K562 (cell line): Measurements from ENCODE around the gene RHOBTB3. TPM values are rescaled to one million over a fixed set of nuclear protein-coding genes. Genes with fewer than 3 reads are reported as not detected.

ENCODE experiments used
- ATAC-seq: fragments of 200-7000 bp; cut with Tn5 transposase; 3 replicates; pipeline ENCODE4 v1.9.1; 2020; ENCODE audit warnings: moderate library complexity
- BruUV-seq: library from RNA; stranded (reverse); fragments of 400-500 nt; replicated peaks from 2 replicates; lab custom pipeline; 2021; lab: Mats Ljungman, UMichigan
- CTCF ChIA-PET: fragments of 300-600 bp; formaldehyde crosslinking; extraction: SDS; loops from one replicate; lab custom pipeline; 2021; ENCODE audit warnings: low intra/inter-chr PET ratio; lab: Yijun Ruan, JAX
- POLR2A ChIA-PET: fragments of 300-600, 350-650 bp; sonication (Branson Sonifier 250); formaldehyde crosslinking; extraction: SDS; loops from one replicate; lab custom pipeline; 2021; ENCODE audit warnings: antibody characterized with exemption, inconsistent platforms; lab: Yijun Ruan, JAX
- DNase-seq, 4 experiments: peaks; one replicate each; pipeline versions ENCODE4 v3.0.0 to v3.0.0-alpha.2; 2011 to 2018; ENCODE audit warnings: low spot score in 3 of 4, mixed read lengths in 3 of 4; ENCODE audit errors: extremely low read depth in 1 of 4
- FAIRE-seq: peaks from 2 replicates; lab custom pipeline; 2011; peaks lifted over from hg19 to GRCh38; lab: Jason Lieb, UNC
- H2AFZ ChIP-seq: 2 replicates; pipeline ENCODE4 v1.6.0; 2011; ENCODE audit warnings: low read depth, low read length, control low read depth, inconsistent platforms
- H3K27ac ChIP-seq: fragments of 200-600 bp; 3 replicates; pipeline ENCODE4 v1.8.0; 2011; ENCODE audit warnings: low read depth, mild to moderate bottlenecking, control low read depth, inconsistent platforms, low read length, moderate library complexity, mixed read lengths; ENCODE audit errors: extremely low read depth
- H3K27me3 ChIP-seq, 2 experiments: fragments of 300-600 bp in 1 of 2; 2 replicates in 1 of 2; 3 replicates in 1 of 2; pipeline versions ENCODE4 v1.6.0 to v1.8.0; 2011; ENCODE audit warnings: inconsistent platforms in 2 of 2, low read length in 2 of 2, mild to moderate bottlenecking in 1 of 2, mixed read lengths in 1 of 2, moderate library complexity in 1 of 2; ENCODE audit not compliant: control insufficient read depth in 2 of 2, insufficient read depth in 2 of 2
- H3K36me3 ChIP-seq: fragments of 300-600 bp; 3 replicates; pipeline ENCODE4 v1.8.0; 2011; ENCODE audit warnings: mild to moderate bottlenecking, low read length, inconsistent platforms; ENCODE audit not compliant: control insufficient read depth, insufficient read depth
- H3K4me1 ChIP-seq, 2 experiments: fragments of 200-600 bp in 1 of 2; replicated peaks in 1 of 2; 2 replicates in 1 of 2; 3 replicates in 1 of 2; pipeline versions ENCODE4 v1.5.1 to v1.8.0; 2011; ENCODE audit warnings: inconsistent platforms in 2 of 2, low read length in 2 of 2, mild to moderate bottlenecking in 1 of 2, mixed read lengths in 1 of 2, moderate library complexity in 1 of 2; ENCODE audit not compliant: control insufficient read depth in 2 of 2, insufficient read depth in 2 of 2
- H3K4me2 ChIP-seq: 2 replicates; pipeline ENCODE4 v1.6.1; 2011; ENCODE audit warnings: low read length, control low read depth, inconsistent platforms, mixed read lengths; ENCODE audit not compliant: insufficient read depth
- H3K4me3 ChIP-seq: fragments of 200-600 bp; sonication (generic), shearing (Covaris generic); 2 replicates; pipeline ENCODE4 v1.5.1; 2016; ENCODE audit warnings: control low read depth, inconsistent platforms
- H3K79me2 ChIP-seq: fragments of 200-600 bp; 3 replicates; pipeline ENCODE4 v1.8.0; 2011; ENCODE audit warnings: low read length, inconsistent platforms; ENCODE audit not compliant: control insufficient read depth, insufficient read depth
- H3K9ac ChIP-seq, 2 experiments: 2 replicates each; pipeline versions ENCODE4 v1.6.0 to v1.6.1; 2011; ENCODE audit warnings: low read depth in 2 of 2, low read length in 2 of 2, control low read depth in 1 of 2, inconsistent platforms in 1 of 2, mild to moderate bottlenecking in 1 of 2, mixed read lengths in 1 of 2; ENCODE audit not compliant: insufficient read depth in 1 of 2
- H3K9me1 ChIP-seq: one replicate; pipeline ENCODE4 v1.6.0; 2011; ENCODE audit warnings: inconsistent platforms, mild to moderate bottlenecking, low read length, moderate library complexity; ENCODE audit not compliant: control insufficient read depth, insufficient read depth
- H3K9me3 ChIP-seq: replicated peaks from 2 replicates; pipeline ENCODE4 v1.5.1; 2011; ENCODE audit warnings: low read depth, low read length, inconsistent platforms; ENCODE audit not compliant: control insufficient read depth, insufficient read depth
- H4K20me1 ChIP-seq: replicated peaks from 2 replicates; pipeline ENCODE4 v1.6.1; 2011; ENCODE audit warnings: low read length, inconsistent platforms, mixed read lengths; ENCODE audit not compliant: control insufficient read depth, insufficient read depth
- CREB3 ChIP-seq: fragments of 450-650 bp; conservative IDR thresholded peaks from 2 replicates; pipeline ENCODE4 v1.6.1; 2016; ENCODE audit warnings: missing genetic modification characterization, low read depth, mild to moderate bottlenecking, missing compliant biosample characterization, moderate library complexity
- NR2C2 ChIP-seq, 2 experiments: fragments of 200-800 bp in 1 of 2; sonication (Bioruptor generic) in 1 of 2; sonication (generic) in 1 of 2; formaldehyde crosslinking in 1 of 2; IDR thresholded peaks; 2 replicates each; pipeline versions ENCODE4 v1.6.1 to v1.8.0; 2016 to 2022; ENCODE audit warnings: mild to moderate bottlenecking in 1 of 2, missing compliant biosample characterization in 1 of 2, missing genetic modification characterization in 1 of 2, missing genetic modification reagents in 1 of 2
- RNF2 ChIP-seq: sonication (generic); IDR thresholded peaks from 2 replicates; pipeline ENCODE4 v1.6.1; 2016
- ZBTB40 ChIP-seq, 2 experiments: fragments of 450-650 bp in 1 of 2; sonication (generic) in 1 of 2; formaldehyde crosslinking in 1 of 2; IDR thresholded peaks; 2 replicates each; pipeline versions ENCODE4 v1.7.1 to v1.9.0; 2016 to 2022; ENCODE audit warnings: inconsistent platforms in 1 of 2, mild to moderate bottlenecking in 1 of 2, missing genetic modification reagents in 1 of 2
- ZSCAN29 ChIP-seq: fragments of 450-650 bp; IDR thresholded peaks from 2 replicates; pipeline ENCODE4 v1.6.1; 2017
- WGBS: fragments of 100-300 bp; shearing (Covaris generic); methylation state at CpG from one replicate; pipeline ENCODE4 v1.1.6; 2016; ENCODE audit warnings: low coverage, mixed read lengths; ENCODE audit not compliant: insufficient coverage; ENCODE audit errors: missing lambda C conversion rate; 5-methylcytosine and 5-hydroxymethylcytosine counted together
- in situ Hi-C: fragments of 300-500 bp; cut with MboI; formaldehyde crosslinking; loops from 4 replicates; pipeline ENCODE4 v1.15.0; 2018; ENCODE audit warnings: inconsistent platforms, mixed read lengths
- intact Hi-C: fragments of 100-400 bp; cut with micrococcal nuclease; formaldehyde crosslinking; loops from 2 replicates; pipeline ENCODE4 v1.14.2; 2022
- polyA plus RNA-seq, 8 experiments: library from polyadenylated mRNA; depleted of rRNA in 4 of 8; stranded (reverse) in 5 of 8; unstranded in 3 of 8; fragments of >200 nt; fragmentation: Nextera tagmentation in 2 of 8; fragmentation: Illumina TruSeq in 1 of 8; extraction: Ambion mirVana in 2 of 8; extraction: Trizol in 1 of 8; gene quantifications; 2 replicates each; pipeline versions ENCODE4 v1.2.1 to v1.2.3, GENCODE V29; 2011 to 2014; ENCODE audit warnings: inconsistent platforms in 1 of 8, missing spikeins in 1 of 8
- total RNA-seq, 7 experiments: library from RNA; depleted of rRNA in 6 of 7; stranded (reverse); fragments of >200 nt in 6 of 7; fragmentation: Illumina TruSeq in 2 of 7; extraction: Trizol in 2 of 7; gene quantifications; 2 replicates each; pipeline versions ENCODE4 v1.2.1 to v1.2.3, GENCODE V29; 2011 to 2021; ENCODE audit warnings: low replicate concordance in 1 of 7

RHOBTB3 gene
- total and polyA plus RNA-seq, 9 of the 15 experiments (the other 6 are each of a cell fraction or from before 2014, with no cell fraction given): 39.7 to 143 (median 115) TPM

- H3K9ac ChIP-seq: no peak overlapping the region
- no peak for FAIRE-seq
- no peak overlapping the region for H3K4me3 ChIP-seq
- in situ Hi-C loops: no loop called here
- no peaks in the 10 kb centered on the region for H4K20me1 ChIP-seq
- CTCF ChIA-PET: no interaction called here
- H3K4me1 ChIP-seq: peaks cover 11 to 12% of the 10 kb centered on the region in 2 experiments; a peak in 4 of 5 replicates
- no peaks in the 10 kb centered on the region for H3K27me3 ChIP-seq
- H3K36me3 ChIP-seq: no peaks in the 10 kb centered on the region
- H2AFZ ChIP-seq: no peak overlapping the region
- no peaks in the 10 kb centered on the region for H3K79me2 ChIP-seq
- no peak overlapping the region for H3K27ac ChIP-seq
- no peaks in the 10 kb centered on the region for H3K9me1 ChIP-seq
- H3K9me3 ChIP-seq: no peaks in the 10 kb centered on the region
- ATAC-seq: no peak
- DNase-seq: no peak
- intact Hi-C loops: no loop called here
- H3K4me2 ChIP-seq: no peak overlapping the region
- WGBS: 43% methylated on average over 4 of the region's 4 CpGs
- POLR2A ChIA-PET: interaction anchor here (0.6 kb wide), 1 partner anchor 58 kb away, joined by 4 read pairs; no protein-coding TSS in a partner anchor
- no TSS peak for BruUV-seq
- TF ChIP-seq ZBTB40 (IDR thresholded peaks at IDR 0.05): no peak
- TF ChIP-seq ZBTB40 (CRISPR knock-in tag; IDR thresholded peaks at IDR 0.05): no peak
- no peak for TF ChIP-seq RNF2
- TF ChIP-seq ZSCAN29: no peak
- no peak for TF ChIP-seq NR2C2 (CRISPR knock-in tag; IDR thresholded peaks at IDR 0.05)
- TF ChIP-seq NR2C2 (tag; IDR thresholded peaks at IDR 0.05): no peak
- no peak for TF ChIP-seq CREB3 (tag)
Measured at GRCh38 chr5:95816776-95817175, 85.6 kb downstream of the RHOBTB3 start.
